Esophagus muscularis mucosa (tissue), 4 donors: ENCODE measurements around the gene GMPR2.

Source experiments
- EP300 ChIP-seq: sonication (generic); formaldehyde crosslinking; IDR thresholded peaks from one replicate; pipeline ENCODE4 v1.6.1; 2017; ENCODE audit warnings: antibody characterized with exemption
- POLR2A ChIP-seq: fragments of 450-650 bp; IDR thresholded peaks from one replicate; pipeline ENCODE4 v1.6.1; 2017; ENCODE audit warnings: antibody characterized with exemption, moderate library complexity, mild to moderate bottlenecking, low read depth
- POLR2AphosphoS5 ChIP-seq, 2 donors: sonication (generic); formaldehyde crosslinking; IDR thresholded peaks; one replicate each; pipeline ENCODE4 v1.6.1; 2017; ENCODE audit warnings: antibody characterized with exemption in 2 of 2
- TF ChIP-seq, protein P1 (sequence below), 3 experiments: fragments of 200-600 bp in 2 of 3; fragments of 450-650 bp in 1 of 3; sonication (generic) in 2 of 3; IDR thresholded peaks; one replicate each; pipeline ENCODE4 v1.5.1; 2017 to 2019; ENCODE audit warnings: antibody characterized with exemption in 3 of 3, mild to moderate bottlenecking in 2 of 3, moderate library complexity in 1 of 3

DNA sequence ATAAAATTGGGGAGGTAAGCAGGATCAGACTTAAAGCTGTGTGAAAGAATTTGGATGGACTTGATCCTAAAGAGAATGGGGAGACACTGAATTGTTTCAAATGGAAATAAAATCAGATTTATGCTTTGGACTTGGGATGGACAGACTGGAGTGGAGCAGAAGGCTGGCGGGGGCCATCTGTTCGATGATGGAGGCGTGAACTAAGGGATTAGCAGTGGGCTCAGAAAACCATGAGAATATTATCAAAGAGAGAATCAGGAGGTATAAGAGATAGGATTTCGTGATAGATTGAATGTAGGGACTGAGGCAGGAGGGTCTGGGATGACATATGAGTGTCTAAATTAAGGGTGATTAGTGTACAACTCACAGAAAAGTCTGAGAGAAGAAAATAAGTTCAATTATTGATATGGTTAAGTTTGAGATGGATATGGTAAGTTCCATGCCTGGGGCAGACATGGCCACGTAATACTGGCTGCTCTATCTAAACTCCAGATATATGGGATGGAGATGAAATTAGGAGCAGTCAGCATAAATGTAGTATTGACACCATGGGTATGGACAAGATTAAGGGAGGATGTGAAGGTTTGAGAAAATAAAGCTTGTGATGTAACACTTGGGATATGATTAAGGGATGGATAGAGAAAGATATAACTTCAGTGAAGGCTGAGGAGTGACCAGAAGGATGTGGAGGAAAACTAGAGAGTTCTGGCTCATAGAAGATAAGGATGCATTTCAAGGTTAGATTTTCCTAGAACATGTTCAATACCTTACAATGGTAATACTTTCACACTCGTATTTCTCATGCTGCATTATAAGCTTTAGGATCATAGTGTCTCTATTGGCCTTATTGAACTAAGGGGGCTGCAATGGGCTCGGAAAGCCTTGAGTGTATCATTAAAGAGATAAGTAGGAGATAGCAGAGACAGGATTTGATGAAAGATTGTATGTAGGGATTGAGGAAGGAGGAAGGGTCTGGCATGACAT, 28.3 kb upstream of the GMPR2 start:
- TF ChIP-seq, protein P1, sequence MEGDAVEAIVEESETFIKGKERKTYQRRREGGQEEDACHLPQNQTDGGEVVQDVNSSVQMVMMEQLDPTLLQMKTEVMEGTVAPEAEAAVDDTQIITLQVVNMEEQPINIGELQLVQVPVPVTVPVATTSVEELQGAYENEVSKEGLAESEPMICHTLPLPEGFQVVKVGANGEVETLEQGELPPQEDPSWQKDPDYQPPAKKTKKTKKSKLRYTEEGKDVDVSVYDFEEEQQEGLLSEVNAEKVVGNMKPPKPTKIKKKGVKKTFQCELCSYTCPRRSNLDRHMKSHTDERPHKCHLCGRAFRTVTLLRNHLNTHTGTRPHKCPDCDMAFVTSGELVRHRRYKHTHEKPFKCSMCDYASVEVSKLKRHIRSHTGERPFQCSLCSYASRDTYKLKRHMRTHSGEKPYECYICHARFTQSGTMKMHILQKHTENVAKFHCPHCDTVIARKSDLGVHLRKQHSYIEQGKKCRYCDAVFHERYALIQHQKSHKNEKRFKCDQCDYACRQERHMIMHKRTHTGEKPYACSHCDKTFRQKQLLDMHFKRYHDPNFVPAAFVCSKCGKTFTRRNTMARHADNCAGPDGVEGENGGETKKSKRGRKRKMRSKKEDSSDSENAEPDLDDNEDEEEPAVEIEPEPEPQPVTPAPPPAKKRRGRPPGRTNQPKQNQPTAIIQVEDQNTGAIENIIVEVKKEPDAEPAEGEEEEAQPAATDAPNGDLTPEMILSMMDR (IDR thresholded peaks at IDR 0.05), result no peak
- TF ChIP-seq POLR2AphosphoS5 (IDR thresholded peaks at IDR 0.05) (no peak), POLR2A (no peak), EP300 (no peak)
